GM23338 (cell line): ENCODE data around the gene MPRIP. TPM values are rescaled to one million over a fixed set of nuclear protein-coding genes. Genes with fewer than 3 reads are reported as not detected.

Source experiments
- ATAC-seq: fragments of 200-7000 bp; cut with Tn5 transposase; 3 replicates; pipeline ENCODE4 v1.9.1; 2020
- DNase-seq: peaks from one replicate; pipeline ENCODE4 v3.0.0-alpha.2; 2015; ENCODE audit warnings: low spot score
- H2AFZ ChIP-seq: fragments of 200-600 bp; sonication (generic); 2 replicates; pipeline ENCODE4 v1.8.0; 2016; ENCODE audit warnings: antibody characterized with exemption, mild to moderate bottlenecking, moderate library complexity
- H3F3A ChIP-seq: fragments of 200-600 bp; sonication (generic); replicated peaks from 2 replicates; pipeline ENCODE4 v1.8.0; 2017; ENCODE audit warnings: antibody characterized with exemption, mixed run types, low read depth
- H3K27ac ChIP-seq: fragments of 200-600 bp; sonication (generic); 2 replicates; pipeline ENCODE4 v1.6.1; 2016; ENCODE audit warnings: low read depth
- H3K27me3 ChIP-seq: fragments of 200-600 bp; sonication (generic); 2 replicates; pipeline ENCODE4 v1.8.0; 2016; ENCODE audit warnings: mild to moderate bottlenecking, mixed run types, moderate library complexity; ENCODE audit not compliant: insufficient read depth
- H3K36me3 ChIP-seq: fragments of 200-600 bp; sonication (generic); 2 replicates; pipeline ENCODE4 v1.8.0; 2016; ENCODE audit warnings: mild to moderate bottlenecking; ENCODE audit not compliant: insufficient read depth
- H3K4me1 ChIP-seq: fragments of 200-600 bp; sonication (generic); 2 replicates; pipeline ENCODE4 v1.8.0; 2016; ENCODE audit warnings: mild to moderate bottlenecking, moderate library complexity; ENCODE audit not compliant: insufficient read depth
- H3K4me2 ChIP-seq: fragments of 200-600 bp; sonication (generic); 2 replicates; pipeline ENCODE4 v1.7.1; 2017; ENCODE audit warnings: mixed run types
- H3K4me3 ChIP-seq: fragments of 200-600 bp; sonication (generic); 2 replicates; pipeline ENCODE4 v1.6.1; 2016; ENCODE audit warnings: mixed run types
- H3K79me2 ChIP-seq: fragments of 200-600 bp; sonication (generic); replicated peaks from 2 replicates; pipeline ENCODE4 v1.8.0; 2017; ENCODE audit warnings: mild to moderate bottlenecking; ENCODE audit not compliant: insufficient read depth
- H3K9me2 ChIP-seq: fragments of 200-600 bp; sonication (generic); 2 replicates; pipeline ENCODE4 v1.8.0; 2017; ENCODE audit not compliant: insufficient read depth
- H4K20me1 ChIP-seq: fragments of 200-600 bp; sonication (generic); replicated peaks from 2 replicates; pipeline ENCODE4 v1.8.0; 2017; ENCODE audit warnings: mild to moderate bottlenecking; ENCODE audit not compliant: insufficient read depth
- H3K27ac Mint-ChIP-seq: 2 replicates; pipeline ENCODE4 v1.8.0; 2020; ENCODE audit warnings: inconsistent platforms, mild to moderate bottlenecking, moderate library complexity, mixed read lengths
- H3K27me3 Mint-ChIP-seq: 3 replicates; pipeline ENCODE4 v1.8.0; 2022; ENCODE audit warnings: low read depth, mild to moderate bottlenecking, moderate library complexity, mixed read lengths, inconsistent platforms; ENCODE audit not compliant: insufficient read depth, poor library complexity
- H3K36me3 Mint-ChIP-seq: 3 replicates; pipeline ENCODE4 v1.8.0; 2021; ENCODE audit warnings: low read depth, mild to moderate bottlenecking, inconsistent platforms, moderate library complexity, mixed read lengths
- H3K4me1 Mint-ChIP-seq: 3 replicates; pipeline ENCODE4 v1.8.0; 2020; ENCODE audit warnings: mild to moderate bottlenecking, inconsistent platforms, mixed read lengths
- H3K4me3 Mint-ChIP-seq: 3 replicates; pipeline ENCODE4 v1.8.0; 2021; ENCODE audit warnings: moderate library complexity, mild to moderate bottlenecking, inconsistent platforms, mixed read lengths
- H3K9me3 Mint-ChIP-seq: 3 replicates; pipeline ENCODE4 v1.8.0; 2020; ENCODE audit warnings: moderate library complexity, mild to moderate bottlenecking, inconsistent platforms, mixed read lengths
- EZH2phosphoT487 ChIP-seq: fragments of 200-600 bp; sonication (generic); IDR thresholded peaks from one replicate; pipeline ENCODE4 v1.8.1; 2018; ENCODE audit warnings: antibody characterized with exemption; ENCODE audit not compliant: unreplicated experiment
- JUNB ChIP-seq: IDR thresholded peaks from one replicate; pipeline ENCODE4 v1.6.1; 2016; ENCODE audit warnings: antibody characterized with exemption; ENCODE audit not compliant: unreplicated experiment
- NANOG ChIP-seq: IDR thresholded peaks from 2 replicates; pipeline ENCODE4 v1.6.1; 2016; ENCODE audit warnings: antibody characterized with exemption, borderline replicate concordance
- STAT1 ChIP-seq: IDR thresholded peaks from one replicate; pipeline ENCODE4 v1.6.1; 2016; ENCODE audit warnings: antibody characterized with exemption; ENCODE audit not compliant: unreplicated experiment
- ZNF114 ChIP-seq: fragments of 250-450 bp; sonication (Bioruptor Pico); IDR thresholded peaks from 2 replicates; pipeline ENCODE4 v1.5.0; 2020; ENCODE audit warnings: mild to moderate bottlenecking, moderate library complexity
- ZNF331 ChIP-seq: fragments of 250-450 bp; sonication (Bioruptor Pico); IDR thresholded peaks from 2 replicates; pipeline ENCODE4 v1.5.0; 2020; ENCODE audit warnings: low read depth, mild to moderate bottlenecking, moderate library complexity
- polyA plus RNA-seq: library from polyadenylated mRNA; unstranded; fragments of >200 nt; fragmentation: Nextera tagmentation; extraction: Ambion mirVana; gene quantifications from 2 replicates; pipeline ENCODE4 v1.2.1, GENCODE V29; 2016
- total RNA-seq: library from RNA; depleted of rRNA; stranded (reverse); fragments of >200 nt; shearing (Covaris generic); gene quantifications from 2 replicates; pipeline ENCODE4 v1.2.3, GENCODE V29; 2014
- TF ChIP-seq, protein P1 (sequence below): IDR thresholded peaks from one replicate; pipeline ENCODE4 v1.6.1; 2018; ENCODE audit warnings: antibody characterized with exemption; ENCODE audit not compliant: unreplicated experiment
- TF ChIP-seq, protein P2 (sequence below): fragments of 250-450 bp; sonication (Bioruptor Pico); IDR thresholded peaks from 2 replicates; pipeline ENCODE4 v1.5.0; 2020; ENCODE audit warnings: mild to moderate bottlenecking, moderate library complexity

The MPRIP gene
- total and polyA plus RNA-seq, 2 experiments from 2014 or later: 39.3 to 113 TPM

DNA sequence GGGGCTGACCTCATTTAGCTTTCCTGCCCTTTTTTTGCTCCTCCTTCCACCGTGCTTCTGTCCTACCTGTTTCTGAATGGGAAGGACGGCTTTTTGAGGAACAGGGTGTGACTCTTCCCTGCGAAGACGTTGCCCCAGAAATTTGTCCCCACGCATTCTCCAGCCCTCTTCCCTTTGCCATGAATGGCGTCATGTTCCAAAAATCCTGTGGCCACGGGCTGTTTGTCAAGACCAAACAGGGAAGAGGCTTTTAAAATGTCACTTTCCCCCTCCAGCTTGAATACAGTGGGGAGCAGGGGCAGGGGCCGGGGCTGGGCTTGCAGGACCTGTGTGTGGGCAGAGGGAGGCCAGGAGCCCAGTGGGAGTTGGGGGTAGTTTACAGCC, 13.9 kb downstream of the MPRIP start:
- Histone ChIP-seq H3K4me1 (no peaks in the 10 kb centered on the region), H3K4me2 (no peak overlapping the region), H3K4me3 (no peak overlapping the region), H3K79me2 (peaks cover 86% of the 10 kb centered on the region), H3F3A (no peaks in the 10 kb centered on the region), H2AFZ (no peak overlapping the region), H3K27ac (no peak overlapping the region; the same call in 1 of the 2 replicates), H3K36me3 (no peaks in the 10 kb centered on the region; the same call in 1 of the 2 replicates), H4K20me1 (peaks cover 28% of the 10 kb centered on the region), H3K9me2 (no peaks in the 10 kb centered on the region), H3K27me3 (no peaks in the 10 kb centered on the region)
- Mint-ChIP-seq H3K27ac (peak overlapping the region; percentile 55; the same call in 1 of the 2 replicates), H3K4me1 (peaks cover 21% of the 10 kb centered on the region), H3K27me3 (peaks cover 5% of the 10 kb centered on the region), H3K4me3 (no peak overlapping the region; the same call in 2 of the 3 replicates), H3K9me3 (no peaks in the 10 kb centered on the region), H3K36me3 (no peaks in the 10 kb centered on the region)
- TF ChIP-seq NANOG (no peak), ZNF114 (CRISPR knock-in tag) (no peak), STAT1 (no peak), ZNF331 (CRISPR knock-in tag) (no peak), EZH2phosphoT487 (no peak), JUNB (no peak)
- TF ChIP-seq, protein P1, sequence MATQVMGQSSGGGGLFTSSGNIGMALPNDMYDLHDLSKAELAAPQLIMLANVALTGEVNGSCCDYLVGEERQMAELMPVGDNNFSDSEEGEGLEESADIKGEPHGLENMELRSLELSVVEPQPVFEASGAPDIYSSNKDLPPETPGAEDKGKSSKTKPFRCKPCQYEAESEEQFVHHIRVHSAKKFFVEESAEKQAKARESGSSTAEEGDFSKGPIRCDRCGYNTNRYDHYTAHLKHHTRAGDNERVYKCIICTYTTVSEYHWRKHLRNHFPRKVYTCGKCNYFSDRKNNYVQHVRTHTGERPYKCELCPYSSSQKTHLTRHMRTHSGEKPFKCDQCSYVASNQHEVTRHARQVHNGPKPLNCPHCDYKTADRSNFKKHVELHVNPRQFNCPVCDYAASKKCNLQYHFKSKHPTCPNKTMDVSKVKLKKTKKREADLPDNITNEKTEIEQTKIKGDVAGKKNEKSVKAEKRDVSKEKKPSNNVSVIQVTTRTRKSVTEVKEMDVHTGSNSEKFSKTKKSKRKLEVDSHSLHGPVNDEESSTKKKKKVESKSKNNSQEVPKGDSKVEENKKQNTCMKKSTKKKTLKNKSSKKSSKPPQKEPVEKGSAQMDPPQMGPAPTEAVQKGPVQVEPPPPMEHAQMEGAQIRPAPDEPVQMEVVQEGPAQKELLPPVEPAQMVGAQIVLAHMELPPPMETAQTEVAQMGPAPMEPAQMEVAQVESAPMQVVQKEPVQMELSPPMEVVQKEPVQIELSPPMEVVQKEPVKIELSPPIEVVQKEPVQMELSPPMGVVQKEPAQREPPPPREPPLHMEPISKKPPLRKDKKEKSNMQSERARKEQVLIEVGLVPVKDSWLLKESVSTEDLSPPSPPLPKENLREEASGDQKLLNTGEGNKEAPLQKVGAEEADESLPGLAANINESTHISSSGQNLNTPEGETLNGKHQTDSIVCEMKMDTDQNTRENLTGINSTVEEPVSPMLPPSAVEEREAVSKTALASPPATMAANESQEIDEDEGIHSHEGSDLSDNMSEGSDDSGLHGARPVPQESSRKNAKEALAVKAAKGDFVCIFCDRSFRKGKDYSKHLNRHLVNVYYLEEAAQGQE: no peak
- TF ChIP-seq, protein P2, sequence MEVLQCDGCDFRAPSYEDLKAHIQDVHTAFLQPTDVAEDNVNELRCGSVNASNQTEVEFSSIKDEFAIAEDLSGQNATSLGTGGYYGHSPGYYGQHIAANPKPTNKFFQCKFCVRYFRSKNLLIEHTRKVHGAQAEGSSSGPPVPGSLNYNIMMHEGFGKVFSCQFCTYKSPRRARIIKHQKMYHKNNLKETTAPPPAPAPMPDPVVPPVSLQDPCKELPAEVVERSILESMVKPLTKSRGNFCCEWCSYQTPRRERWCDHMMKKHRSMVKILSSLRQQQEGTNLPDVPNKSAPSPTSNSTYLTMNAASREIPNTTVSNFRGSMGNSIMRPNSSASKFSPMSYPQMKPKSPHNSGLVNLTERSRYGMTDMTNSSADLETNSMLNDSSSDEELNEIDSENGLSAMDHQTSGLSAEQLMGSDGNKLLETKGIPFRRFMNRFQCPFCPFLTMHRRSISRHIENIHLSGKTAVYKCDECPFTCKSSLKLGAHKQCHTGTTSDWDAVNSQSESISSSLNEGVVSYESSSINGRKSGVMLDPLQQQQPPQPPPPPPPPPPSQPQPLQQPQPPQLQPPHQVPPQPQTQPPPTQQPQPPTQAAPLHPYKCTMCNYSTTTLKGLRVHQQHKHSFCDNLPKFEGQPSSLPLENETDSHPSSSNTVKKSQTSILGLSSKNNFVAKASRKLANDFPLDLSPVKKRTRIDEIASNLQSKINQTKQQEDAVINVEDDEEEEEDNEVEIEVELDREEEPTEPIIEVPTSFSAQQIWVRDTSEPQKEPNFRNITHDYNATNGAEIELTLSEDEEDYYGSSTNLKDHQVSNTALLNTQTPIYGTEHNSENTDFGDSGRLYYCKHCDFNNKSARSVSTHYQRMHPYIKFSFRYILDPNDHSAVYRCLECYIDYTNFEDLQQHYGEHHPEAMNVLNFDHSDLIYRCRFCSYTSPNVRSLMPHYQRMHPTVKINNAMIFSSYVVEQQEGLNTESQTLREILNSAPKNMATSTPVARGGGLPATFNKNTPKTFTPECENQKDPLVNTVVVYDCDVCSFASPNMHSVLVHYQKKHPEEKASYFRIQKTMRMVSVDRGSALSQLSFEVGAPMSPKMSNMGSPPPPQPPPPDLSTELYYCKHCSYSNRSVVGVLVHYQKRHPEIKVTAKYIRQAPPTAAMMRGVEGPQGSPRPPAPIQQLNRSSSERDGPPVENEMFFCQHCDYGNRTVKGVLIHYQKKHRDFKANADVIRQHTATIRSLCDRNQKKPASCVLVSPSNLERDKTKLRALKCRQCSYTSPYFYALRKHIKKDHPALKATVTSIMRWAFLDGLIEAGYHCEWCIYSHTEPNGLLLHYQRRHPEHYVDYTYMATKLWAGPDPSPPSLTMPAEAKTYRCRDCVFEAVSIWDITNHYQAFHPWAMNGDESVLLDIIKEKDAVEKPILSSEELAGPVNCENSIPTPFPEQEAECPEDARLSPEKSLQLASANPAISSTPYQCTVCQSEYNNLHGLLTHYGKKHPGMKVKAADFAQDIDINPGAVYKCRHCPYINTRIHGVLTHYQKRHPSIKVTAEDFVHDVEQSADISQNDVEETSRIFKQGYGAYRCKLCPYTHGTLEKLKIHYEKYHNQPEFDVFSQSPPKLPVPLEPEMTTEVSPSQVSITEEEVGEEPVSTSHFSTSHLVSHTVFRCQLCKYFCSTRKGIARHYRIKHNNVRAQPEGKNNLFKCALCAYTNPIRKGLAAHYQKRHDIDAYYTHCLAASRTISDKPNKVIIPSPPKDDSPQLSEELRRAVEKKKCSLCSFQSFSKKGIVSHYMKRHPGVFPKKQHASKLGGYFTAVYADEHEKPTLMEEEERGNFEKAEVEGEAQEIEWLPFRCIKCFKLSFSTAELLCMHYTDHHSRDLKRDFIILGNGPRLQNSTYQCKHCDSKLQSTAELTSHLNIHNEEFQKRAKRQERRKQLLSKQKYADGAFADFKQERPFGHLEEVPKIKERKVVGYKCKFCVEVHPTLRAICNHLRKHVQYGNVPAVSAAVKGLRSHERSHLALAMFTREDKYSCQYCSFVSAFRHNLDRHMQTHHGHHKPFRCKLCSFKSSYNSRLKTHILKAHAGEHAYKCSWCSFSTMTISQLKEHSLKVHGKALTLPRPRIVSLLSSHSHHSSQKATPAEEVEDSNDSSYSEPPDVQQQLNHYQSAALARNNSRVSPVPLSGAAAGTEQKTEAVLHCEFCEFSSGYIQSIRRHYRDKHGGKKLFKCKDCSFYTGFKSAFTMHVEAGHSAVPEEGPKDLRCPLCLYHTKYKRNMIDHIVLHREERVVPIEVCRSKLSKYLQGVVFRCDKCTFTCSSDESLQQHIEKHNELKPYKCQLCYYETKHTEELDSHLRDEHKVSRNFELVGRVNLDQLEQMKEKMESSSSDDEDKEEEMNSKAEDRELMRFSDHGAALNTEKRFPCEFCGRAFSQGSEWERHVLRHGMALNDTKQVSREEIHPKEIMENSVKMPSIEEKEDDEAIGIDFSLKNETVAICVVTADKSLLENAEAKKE (CRISPR knock-in tag): no peak
- no peak for DNase-seq
- no peak for ATAC-seq
